ENCODE measurements around the gene C5AR1.
"Not testable (repeated sequence)": the region's sequence is repeated elsewhere in the genome, so short reads cannot be mapped to it uniquely, and the experiment has no call there.

Gene C5AR1

GRCh38 chr19:47363758-47364531, 54.3 kb downstream of the C5AR1 start:
- DNase-seq (ENCODE audit: low read depth in 2 of 3, low spot score in 1 of 3) = no peak

- DNase-seq (ENCODE audit: low read depth in 2 of 3, low spot score in 1 of 3) = not testable (repeated sequence)
Measured at GRCh38 chr19:47365455-47365854, 55.8 kb downstream of the C5AR1 start.

- DNase-seq (ENCODE audit: low read depth in 2 of 3, low spot score in 1 of 3) = no peak
Measured at GRCh38 chr19:47370045-47370611, 60.5 kb downstream of the C5AR1 start.

GRCh38 chr19:47371261-47371660, 61.6 kb downstream of the C5AR1 start:
- DNase-seq (ENCODE audit: low read depth in 2 of 3, low spot score in 1 of 3) = no peak

Measured in stimulated activated CD4-positive, alpha-beta T cell treated with anti-CD3 and anti-CD28 coated beads, Interleukin-12 subunit alpha, Interleukin-12 subunit beta, amount 100 ng/mL, for 48 hours (primary cell).